Fibroblast of lung (primary cell): ENCODE data around the gene HOXC6.

ENCODE experiments used
- EZH2 ChIP-seq: IDR thresholded peaks from 2 replicates; pipeline ENCODE4 v1.5.1; 2012; ENCODE audit warnings: low read length, control low read depth, mild to moderate bottlenecking; ENCODE audit errors: missing control alignments
- TF ChIP-seq, protein P1 (sequence below), 2 donors: IDR thresholded peaks in 1 of 2; conservative IDR thresholded peaks in 1 of 2; 1 replicate in 1 of 2; 2 replicates in 1 of 2; pipeline ENCODE4 v1.5.1; 2011 to 2012; ENCODE audit warnings: low read length in 2 of 2, control low read depth in 1 of 2, inconsistent platforms in 1 of 2, low read depth in 1 of 2, mild to moderate bottlenecking in 1 of 2

DNA sequence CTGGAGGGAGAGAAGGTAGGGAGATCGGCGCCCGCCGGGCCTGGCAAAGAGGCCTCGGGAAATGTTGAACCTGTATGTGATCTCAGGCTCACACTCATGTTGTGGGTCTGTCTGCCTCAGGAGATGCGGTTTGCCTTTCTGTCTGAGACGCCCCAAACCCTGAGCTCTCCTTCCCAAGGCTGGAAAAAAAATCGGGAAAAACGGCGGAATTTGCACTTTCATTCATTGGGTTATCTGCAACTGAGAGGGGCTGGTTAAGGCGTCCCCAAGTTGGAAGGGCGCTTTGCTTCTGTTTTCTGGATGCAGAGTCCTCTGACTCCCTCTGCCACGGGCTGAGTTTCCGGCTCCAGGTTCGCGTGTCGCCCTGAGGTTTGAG lies 33.2 kb upstream of the HOXC6 start:
- TF ChIP-seq, protein P1, sequence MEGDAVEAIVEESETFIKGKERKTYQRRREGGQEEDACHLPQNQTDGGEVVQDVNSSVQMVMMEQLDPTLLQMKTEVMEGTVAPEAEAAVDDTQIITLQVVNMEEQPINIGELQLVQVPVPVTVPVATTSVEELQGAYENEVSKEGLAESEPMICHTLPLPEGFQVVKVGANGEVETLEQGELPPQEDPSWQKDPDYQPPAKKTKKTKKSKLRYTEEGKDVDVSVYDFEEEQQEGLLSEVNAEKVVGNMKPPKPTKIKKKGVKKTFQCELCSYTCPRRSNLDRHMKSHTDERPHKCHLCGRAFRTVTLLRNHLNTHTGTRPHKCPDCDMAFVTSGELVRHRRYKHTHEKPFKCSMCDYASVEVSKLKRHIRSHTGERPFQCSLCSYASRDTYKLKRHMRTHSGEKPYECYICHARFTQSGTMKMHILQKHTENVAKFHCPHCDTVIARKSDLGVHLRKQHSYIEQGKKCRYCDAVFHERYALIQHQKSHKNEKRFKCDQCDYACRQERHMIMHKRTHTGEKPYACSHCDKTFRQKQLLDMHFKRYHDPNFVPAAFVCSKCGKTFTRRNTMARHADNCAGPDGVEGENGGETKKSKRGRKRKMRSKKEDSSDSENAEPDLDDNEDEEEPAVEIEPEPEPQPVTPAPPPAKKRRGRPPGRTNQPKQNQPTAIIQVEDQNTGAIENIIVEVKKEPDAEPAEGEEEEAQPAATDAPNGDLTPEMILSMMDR (conservative IDR thresholded peaks at IDR 0.05 in 1 of 2, IDR thresholded peaks at IDR 0.05 in 1 of 2; ENCODE audit: low read depth in 1 of 2, low read length in 2 of 2) = no peak
- peak; percentile 97 for TF ChIP-seq EZH2
